Non-pigmented ciliary epithelial cell (primary cell): Measurements from ENCODE around the gene TSPAN19.

ENCODE experiments used
- DNase-seq: peaks from one replicate; pipeline ENCODE4 v3.0.0-alpha.2; 2010; ENCODE audit warnings: low read depth

TSPAN19 gene

DNA sequence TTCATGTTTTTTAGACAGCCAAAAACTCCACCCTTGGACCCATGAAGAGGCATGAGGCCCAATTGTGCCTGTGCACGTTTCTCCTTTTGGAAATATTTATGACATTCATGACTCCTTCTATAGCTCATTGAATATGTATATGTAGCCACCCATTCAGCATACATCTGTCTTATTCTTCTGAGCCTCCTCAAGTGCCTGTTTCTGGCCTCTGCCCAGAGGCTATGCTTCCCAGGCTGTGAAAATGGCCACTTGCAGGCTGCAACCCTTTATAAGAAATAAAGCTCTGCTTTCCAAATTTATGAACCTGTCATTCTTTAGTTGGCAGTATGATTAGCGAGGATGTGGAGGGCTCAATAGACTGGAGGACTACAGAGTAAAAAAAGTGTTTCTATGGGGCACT is 35.3 kb downstream of the TSPAN19 start:
- DNase-seq, result no peak

DNA sequence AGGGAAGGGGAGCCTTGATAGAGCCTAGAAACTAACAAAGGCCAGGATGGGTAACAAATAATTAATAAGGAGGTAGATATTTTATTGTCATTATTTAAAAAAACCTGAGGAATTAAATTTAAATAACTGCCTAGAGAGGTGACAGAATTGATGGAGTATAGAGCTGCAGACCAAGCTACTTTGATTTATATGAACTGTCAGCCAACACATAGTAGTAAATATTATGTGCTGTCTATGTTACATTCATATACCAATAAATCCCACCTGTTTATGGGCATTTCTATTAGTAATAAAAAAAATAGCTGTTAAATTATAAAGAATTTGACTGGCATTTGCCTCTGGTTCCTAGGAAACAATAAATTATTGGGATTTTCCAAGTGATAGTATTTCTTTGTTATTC is 37.7 kb downstream of the TSPAN19 start:
- no peak for DNase-seq

DNA sequence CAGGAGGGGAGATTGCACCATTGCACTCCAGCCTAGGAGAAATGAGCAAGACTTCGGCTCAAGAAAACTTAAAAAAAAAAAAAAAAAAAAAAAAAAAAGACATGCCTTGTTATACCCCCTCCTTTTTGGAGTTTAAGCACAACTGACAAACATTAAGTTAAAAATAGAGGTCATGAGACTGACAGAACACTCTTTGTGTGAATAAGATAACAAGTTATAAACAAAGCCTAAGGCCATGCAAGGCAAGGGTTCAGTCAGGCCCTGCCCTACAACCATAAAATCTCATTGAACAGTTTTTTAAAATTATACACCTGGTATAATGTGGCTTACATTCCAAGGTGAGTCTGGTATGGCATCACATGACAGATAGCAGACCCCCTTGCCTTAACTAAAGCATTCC is 39.3 kb downstream of the TSPAN19 start:
- no peak for DNase-seq

DNA sequence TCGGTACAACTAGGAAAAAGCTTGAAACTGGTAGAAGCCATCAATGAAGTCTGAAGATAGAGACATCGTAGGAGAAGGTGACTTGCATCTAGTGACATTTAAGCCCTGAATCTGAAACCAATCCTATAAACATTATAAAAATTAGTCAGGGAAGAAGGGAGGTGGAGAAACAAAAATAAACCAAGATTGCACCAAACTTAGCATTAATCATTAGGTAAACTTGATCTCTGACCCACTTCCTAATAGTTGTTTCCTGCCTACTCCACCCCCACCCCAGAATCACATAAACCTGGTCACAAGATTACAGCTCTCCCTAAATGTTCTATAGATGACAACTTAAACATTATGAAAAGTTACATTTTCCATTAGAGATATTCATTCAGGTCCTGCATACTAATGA is 40.4 kb downstream of the TSPAN19 start:
- no peak for DNase-seq

DNA sequence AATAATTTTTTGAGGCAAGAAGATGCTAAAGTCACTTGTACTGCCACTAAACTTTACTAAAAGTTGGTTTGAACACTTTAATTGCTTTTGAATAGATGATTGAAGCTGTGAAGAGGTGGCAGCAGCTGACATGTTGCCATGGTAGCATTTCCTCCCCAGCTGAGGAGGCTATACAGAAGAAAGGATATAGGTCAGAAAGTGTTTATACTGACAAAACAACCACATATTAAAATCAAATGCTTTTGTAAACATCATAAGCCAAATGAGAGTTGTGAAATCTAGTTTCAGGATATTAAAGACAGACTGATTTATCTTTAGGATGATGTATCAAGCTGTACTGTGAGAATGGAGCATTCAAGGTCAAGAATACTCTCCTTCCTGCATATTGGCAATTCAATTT is 41.7 kb downstream of the TSPAN19 start:
- DNase-seq, result no peak

DNA sequence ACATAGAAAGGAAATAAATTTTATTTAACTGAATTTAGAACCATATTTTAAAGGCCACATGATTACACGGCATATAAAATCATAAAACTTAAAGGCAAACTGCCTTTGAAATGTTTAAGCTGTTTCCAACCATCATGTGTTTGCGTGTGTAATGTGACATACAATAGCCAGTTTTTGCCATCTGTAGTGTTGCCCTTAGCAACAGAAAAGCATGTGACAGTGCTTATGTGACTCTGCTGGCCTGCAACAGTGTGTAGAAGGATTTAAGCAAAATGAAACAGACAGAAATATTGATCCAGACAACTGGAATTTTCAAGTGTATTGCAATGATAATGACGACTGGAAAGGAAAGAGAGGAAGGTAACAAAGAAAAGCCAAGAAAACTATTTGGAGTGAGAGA is 49.5 kb downstream of the TSPAN19 start:
- DNase-seq, result no peak

DNA sequence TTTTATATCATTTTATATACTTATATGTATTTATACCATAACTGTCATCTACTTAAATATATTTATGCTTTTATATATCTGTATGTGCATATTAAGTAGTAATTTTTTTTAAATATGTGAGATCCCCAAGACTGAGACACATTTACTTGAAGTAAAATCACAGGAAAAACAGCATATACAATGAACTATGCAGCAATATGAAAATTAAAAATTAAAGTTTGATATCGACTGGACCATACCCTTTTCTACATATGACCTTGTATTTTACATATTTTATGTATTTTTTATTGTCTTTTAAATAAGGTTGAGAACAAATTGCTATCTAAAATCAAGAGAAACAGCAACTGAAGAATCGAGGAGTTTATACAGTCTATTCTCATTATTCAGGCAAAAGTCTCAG is 50.0 kb downstream of the TSPAN19 start:
- DNase-seq, result no peak

DNA sequence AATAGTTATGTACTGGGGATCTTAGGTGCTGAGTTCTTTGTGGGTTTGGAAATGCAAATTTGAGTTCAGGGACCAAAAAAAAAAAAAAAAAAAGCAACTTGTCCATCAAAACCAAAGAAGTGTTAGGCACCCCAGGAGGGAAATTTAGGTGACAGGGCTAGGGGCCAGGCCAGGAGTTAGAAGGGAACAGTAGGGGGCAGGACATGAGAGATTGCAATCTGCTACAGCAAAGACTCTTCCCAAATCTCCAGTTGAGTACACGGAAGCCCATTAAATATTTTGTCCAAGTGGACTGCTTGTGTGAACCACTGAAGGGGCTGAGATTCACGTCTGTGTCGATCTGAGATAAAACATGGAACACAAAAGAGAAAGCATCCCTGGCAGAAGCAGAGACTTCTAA is 52.8 kb downstream of the TSPAN19 start:
- DNase-seq, result no peak

DNA sequence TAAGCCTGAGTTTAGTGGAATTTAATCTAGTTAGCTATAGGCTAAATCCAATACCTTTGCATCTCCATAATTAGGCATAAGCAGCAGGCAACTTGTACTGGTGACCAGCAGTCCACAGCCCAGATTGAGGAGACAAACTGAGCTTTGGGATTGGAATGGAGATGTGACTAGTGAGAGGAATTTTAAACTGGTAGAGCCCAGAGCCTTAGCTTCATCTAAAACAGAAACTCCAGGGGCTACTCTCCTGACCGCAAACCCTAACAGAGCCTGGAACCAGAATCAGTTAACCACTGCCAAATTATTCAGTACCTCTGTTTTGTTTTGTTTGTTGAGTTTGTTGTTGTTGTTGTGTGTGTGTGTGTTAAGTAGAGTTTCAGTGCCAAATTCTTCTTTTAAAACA is 53.2 kb downstream of the TSPAN19 start:
- no peak for DNase-seq

DNA sequence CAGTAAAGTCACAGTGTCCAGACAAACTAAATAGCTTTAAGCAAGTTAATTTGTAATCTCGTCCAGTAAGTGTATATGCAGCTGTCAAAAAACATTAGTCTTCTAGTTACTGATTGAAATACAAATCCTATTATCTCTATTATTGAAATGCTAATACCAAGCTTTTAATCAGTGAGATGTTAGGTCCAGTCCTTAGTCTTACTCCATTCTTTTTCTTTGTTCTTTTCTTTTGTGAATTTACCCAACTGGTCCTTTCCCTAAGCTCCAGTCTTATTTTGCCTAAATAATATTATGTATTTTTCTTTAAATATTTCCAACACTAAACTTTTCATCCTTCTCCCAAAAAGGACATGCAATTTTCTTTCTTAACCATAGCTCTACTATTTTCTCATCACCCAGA is 57.2 kb downstream of the TSPAN19 start:
- DNase-seq, result no peak

DNA sequence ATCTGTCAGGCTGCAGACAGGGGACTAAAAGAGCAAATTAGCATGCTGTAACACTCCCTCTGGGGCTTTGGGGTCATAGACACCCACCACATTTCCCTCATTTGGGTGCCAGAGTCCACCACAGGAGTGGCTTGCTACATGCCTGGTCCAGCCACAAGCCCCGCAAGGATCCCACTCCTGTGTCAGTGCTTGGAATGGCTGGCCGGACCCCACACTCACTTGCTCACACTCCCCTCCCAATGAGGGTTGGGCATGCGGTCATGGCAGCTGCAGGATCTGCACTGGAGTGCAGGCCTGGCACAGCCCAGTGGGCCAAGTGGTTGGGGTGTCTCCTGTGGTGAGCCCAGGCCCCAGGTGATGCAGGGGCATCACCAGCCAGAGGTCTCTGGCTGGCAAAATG is 59.9 kb downstream of the TSPAN19 start:
- no peak for DNase-seq

DNA sequence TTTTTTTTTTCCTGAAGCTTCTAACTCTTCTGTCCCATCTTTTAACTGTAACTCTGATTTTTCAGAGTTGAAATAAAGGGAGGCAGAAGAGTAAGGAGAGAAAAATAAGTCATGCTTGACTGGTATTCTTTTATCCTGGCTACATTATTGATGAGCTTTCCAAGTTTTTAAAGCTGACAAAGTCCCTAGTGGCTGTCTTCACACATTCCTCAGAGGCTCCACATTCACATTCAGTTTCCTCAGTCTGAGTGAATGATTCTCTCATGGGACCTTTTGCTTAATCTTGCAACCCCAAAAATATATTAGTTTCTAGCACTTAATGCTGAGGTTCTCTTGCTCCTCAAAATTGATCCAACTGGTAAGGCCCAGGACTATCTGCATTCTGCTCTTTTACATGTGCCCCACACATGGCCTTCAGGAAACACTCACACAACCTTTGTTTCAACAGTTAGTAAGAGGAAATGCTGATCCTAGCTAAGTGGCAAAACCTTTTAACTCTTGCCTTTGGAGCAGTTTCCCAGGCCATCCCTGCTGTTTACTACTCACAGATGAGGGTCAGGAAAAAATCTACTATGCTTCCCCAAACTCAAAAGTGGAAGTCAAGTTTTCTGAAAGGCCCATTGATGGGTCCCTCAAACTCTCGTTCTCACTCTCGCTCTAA is 61.8 kb downstream of the TSPAN19 start:
- no peak for DNase-seq

DNA sequence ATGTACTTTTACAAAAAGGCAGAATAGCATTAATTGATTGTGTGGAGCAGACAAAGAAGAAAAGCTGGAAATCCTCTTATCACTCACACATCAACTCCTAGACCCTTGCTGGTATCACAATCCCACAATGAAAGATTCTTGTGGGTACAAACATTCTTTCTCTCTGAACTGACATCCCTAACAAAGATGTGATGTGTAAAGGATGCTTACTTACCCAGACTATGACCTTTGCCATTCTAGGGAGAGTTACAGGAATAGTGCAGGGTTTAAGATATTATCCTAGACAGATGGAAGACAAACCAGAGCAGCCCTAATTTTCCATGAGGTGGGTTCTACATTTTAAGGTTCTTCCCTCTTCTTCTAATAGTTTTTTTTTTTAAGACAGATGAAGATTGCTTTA is 63.1 kb downstream of the TSPAN19 start:
- DNase-seq, result no peak

DNA sequence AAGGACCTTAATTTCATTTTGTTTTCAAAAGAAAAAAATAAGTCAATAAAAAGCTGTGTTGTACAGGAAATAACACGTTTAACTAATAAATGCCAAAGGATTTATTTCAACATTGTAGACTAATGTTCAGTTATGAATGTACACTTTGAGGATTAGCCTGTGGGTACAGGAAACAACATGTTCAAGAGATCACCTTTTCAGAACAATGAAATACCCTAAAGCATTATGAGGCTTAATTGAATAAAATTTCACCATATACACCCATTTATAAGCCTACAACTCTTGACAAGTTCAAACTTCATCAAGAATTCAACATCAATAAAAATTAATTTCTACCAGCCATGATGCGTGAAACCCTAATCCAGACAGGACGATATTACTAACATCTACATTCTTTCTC is 66.9 kb downstream of the TSPAN19 start:
- no peak for DNase-seq
